A204.1 (cell line): Measurements from ENCODE around the gene AASDH.
"Not testable (repeated sequence)": the region's sequence is repeated elsewhere in the genome, so short reads cannot be mapped to it uniquely, and the experiment has no call there.

Experiments
- FAIRE-seq: peaks from 2 replicates; lab custom pipeline; 2012; peaks lifted over from hg19 to GRCh38; lab: Jason Lieb, UNC

AASDH gene

DNA sequence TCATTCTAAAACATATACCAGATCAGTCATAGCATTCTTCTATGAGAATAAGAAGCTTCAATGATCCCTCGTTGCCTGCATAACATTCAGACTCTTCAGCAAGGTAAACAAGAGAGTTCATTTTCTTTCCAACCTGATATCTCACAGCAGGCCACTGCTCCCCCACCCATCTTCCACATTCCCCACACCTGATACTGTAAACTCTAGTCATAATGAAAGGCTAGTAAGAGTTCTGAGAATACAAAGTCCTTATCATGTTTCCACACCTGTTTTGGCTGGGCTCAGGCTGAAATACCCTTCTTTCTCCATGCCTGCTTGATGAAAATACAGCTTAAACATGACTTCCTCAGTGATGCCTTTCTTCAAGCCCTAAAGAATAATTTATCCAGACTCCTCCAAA is 2.3 kb upstream of the AASDH start:
- FAIRE-seq = no peak

DNA sequence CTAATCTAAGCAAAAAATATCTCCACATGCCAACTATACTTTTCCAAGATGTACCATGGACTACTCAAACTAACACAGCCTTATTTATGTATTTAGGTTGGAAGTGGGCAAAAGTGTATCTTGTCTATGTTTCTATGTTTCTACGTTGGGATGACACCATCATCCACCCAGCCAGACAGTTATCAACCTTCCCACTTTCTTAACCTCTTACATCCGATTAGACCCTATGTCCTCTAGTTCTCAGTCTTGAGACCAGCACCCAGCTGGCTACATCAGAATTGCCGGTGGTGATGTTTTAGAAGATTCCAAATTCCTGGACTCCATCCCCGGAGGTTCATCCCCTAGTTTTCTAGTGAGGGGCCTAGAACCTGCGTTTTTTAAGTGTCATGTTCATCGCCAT is 1.0 kb upstream of the AASDH start:
- no peak for FAIRE-seq

DNA sequence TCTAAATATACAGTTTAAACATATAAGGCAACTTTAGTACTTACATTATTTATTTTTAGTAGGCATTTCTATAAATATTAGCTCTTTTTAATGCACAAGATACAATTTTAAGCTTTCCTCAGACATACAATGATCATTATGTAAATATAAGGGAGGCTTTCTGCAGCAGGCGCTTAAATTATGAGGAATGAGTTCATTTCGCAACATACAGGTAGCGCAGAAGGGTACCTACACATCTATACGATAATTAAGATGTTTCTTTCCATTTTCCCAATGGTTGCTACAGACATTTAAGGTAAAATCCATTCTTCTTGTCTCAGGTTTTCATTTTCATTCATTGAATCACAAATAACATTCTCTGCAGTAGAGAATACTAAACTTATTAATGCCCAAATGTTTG is 1.2 kb downstream of the AASDH start:
- FAIRE-seq = no peak

DNA sequence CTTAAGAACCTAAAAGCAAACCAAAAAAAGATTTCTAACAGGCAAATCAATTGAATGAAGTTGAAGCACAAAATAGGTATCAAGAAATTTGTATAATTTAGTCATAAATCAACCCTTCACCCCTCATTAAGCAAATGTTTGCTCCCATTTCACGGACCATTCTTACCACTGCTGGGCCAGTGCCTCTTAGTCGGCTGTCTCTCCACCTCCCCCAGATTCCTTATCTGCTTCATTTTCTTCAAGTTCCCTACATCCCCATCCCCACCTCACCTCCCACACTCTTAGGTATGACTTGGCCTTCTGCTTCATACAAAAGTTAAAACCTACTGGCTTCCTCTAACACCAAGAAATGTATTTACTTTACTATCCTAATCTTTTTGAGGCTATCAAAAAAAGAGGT is 11.8 kb downstream of the AASDH start:
- no peak for FAIRE-seq

DNA sequence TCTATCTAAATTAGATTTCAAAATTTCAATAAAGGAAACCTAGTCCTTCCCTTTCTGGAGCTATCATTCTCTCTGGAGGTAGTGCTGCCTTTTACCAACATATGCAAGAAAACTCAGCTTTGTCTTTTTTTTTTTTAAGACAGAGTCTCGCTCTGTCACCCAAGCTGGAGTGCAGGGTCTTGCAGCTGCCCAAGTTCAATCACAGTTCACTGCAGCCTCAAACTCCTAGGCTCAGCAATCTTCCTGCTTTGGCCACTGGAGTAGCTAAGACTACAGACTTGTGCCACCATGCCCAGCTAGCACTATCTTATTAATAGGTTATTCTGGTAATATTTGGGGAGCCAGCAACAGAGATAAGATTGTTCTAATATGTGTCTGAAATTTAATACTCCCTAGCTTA is 12.3 kb downstream of the AASDH start:
- FAIRE-seq = no peak

DNA sequence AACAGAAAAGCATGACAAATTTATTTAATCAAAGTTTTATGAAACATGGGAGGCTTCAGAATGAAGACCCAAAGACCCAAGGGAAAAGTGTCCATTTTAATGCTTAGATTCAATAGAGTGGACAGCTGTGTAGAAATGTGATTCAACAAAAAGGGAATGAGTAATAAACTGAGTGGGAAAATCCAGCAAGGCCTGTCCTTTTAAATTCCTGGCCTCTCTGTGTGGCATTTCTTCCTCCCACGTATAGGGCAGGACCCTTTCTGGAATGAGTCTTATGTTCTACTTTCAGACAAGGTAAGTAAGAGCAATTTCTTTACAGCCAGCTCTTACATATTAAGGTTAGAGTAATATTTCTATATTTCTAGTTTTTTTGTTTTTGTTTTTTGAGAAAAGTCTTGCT is 14.5 kb downstream of the AASDH start:
- no peak for FAIRE-seq

DNA sequence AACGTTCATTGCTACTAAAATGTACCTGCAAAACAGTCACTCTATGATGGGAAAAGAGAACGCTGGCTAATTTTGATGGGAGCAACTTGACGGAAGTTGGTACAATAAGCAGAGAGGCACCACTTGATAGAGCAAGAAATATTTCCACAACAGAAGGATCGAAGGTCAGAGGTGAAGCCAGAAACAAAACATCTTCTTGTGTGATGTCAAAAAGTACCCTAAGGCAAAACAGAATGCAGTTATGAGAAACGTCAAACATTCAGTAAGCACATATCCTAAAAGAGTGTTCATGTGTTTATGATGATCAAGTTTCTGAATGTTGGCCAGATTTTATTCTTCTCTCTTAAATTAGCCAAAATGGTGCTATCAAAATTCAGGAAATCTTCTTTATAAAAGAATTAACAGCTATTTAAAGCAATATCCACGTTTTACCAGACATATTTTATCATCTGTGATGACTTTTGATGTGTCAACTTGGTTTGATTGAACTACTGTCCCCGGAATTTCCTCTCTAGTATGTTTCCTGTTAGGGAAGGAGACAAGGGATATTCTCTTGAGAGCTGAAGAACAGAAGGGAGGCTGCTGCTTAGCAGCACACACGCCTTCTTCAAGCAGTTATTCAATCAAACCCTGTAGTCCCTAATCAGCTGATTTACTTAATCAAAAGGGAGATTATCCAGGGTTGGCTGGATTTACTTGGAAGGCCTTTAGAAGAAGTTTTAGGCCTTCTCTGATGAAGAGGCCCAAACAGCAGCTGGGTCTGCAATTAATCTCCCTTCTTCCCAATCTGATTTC is 15.7 kb downstream of the AASDH start:
- FAIRE-seq = no peak

DNA sequence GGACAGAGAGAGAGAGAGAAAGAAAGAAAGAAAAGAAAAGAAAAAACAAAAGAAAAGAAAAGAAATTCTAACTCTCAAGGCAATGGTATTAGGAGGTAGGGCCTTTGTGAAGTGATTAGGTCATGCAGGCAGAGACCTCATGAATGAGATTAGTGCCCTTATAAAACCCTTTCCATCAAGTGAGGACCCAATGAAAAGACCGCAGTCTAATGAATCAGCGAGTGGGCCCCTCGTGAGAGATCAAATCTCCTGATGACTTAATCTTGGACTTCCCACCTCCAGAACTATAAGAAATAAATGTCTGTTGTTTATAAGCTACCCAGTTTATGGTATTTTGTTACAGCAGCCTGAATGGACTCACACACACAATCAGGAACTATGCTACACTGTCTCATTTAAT is 16.9 kb downstream of the AASDH start:
- FAIRE-seq = no peak

DNA sequence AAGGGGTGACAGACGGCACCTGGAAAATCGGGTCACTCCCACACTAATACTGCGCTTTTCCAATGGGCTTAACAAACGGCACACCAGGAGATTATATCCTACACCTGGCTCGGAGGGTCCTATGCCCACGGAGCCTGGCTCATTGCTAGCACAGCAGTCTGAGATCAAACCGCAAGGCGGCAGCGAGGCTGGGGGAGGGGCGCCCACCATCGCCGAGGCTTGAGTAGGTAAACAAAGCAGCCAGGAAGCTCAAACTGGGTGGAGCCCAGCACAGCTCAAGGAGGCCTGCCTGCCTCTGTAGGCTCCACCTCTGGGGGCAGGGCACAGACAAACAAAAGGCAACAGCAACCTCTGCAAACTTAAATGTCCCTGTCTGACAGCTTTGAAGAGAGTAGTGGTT is 24.3 kb downstream of the AASDH start:
- FAIRE-seq = not testable (repeated sequence)

DNA sequence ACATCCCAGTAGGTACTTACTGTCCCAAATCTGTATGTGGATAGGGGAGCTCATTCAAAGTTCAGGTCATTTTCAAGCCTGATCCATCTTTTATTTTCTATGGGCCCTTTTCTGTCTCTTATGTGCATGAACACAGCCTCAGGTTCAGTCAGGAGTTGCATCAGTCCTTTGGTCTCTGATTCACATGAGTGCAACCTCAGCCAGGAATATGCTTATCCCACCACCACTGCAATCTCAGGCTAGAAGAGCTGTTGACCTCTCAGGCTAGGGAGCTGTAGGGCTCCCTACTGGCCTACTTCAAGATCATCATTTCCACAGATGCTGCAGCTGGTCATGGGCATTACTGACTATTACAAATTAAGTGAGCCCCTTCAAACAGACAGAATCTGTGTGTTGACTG is 27.2 kb downstream of the AASDH start:
- FAIRE-seq = no peak

DNA sequence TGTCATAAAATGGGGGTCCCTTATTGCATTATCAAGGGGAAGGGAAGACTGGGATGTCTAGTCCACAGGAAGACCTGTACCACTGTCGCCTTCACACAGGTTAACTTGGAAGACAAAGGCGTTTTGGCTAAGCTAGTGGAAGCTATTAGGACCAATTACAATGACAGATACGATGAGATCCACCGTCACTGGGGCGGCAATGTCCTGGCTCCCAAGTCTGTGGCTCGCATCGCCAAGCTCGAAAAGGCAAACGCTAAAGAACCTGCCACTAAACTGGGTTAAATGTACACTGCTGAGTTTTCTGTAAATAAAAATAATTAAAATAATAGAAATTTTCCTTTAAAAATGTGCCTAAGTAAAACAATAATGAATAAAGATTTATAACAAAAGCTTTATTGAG is 30.6 kb downstream of the AASDH start:
- FAIRE-seq = no peak

DNA sequence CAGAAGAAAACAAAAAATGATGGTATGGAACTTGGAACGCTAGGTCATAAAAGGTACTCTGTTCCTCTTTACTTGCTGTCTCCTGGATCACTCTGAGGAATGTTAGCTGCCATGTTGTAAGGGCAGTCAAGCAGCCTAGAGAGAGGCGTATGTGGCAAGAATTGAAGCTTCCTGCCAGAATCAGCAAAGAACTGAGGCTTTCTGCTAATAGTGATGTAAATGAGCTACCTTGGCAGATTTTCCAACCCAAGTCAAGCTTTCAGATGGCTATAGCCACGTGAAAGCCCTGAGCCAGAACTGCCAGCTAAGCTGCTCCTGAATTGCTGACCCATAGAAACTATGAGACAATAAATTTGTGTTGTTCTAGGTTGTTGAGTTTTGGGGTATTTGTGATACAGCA is 38.7 kb downstream of the AASDH start:
- no peak for FAIRE-seq

DNA sequence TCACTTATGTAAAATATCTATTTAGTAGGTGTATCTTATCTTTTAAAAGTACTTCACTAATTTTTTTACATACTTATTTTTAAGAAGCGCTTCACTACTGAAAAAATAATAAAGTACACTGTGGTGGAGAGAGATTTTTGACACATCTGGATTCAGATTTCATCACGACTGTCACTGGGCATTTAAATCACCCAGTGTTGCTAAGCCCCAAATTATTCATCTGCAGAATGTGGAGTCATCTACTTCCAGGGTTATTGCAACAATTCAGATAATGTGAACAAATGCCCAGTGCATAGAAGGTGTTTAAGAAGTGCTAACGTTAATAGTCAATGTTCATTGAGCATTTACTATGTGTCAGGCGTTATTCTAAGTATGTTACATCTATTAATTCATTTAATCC is 41.8 kb downstream of the AASDH start:
- FAIRE-seq = no peak

DNA sequence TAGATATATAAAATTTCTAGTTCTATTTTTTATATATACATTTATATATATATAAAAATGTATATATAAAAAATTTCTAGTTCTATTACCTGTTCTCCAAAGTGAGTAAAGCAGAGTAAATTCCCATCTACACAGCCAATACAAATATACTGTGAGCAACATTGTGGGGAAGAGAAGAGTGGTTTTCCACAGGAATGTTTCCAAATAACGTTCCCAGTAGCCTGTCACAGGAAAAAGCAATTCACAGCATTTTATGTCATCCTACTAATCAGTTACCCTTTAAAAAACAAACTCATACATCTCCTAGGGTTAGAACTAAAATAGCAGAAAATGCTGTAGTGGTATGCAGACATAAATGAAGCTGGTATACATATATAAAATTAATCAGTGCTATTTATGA is 44.5 kb downstream of the AASDH start:
- FAIRE-seq = no peak

DNA sequence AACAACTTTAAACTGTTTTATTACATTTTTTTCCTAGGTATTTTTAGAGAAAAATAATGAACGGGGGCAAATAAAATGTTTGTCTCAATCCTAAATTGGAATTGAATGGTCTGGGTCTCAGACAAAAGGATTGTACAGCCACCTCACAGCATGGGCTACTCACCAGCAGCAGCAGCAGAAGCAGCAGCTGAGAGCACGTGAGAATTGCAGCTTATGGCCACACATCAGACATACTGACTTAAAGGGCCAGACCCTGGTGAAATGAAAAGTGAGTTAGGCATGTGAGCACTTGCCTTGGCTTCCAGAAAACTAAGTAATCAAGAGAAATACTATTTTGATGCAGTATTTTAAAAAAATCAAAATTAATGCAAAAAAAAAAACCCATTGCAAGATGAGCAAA is 56.6 kb downstream of the AASDH start:
- no peak for FAIRE-seq

DNA sequence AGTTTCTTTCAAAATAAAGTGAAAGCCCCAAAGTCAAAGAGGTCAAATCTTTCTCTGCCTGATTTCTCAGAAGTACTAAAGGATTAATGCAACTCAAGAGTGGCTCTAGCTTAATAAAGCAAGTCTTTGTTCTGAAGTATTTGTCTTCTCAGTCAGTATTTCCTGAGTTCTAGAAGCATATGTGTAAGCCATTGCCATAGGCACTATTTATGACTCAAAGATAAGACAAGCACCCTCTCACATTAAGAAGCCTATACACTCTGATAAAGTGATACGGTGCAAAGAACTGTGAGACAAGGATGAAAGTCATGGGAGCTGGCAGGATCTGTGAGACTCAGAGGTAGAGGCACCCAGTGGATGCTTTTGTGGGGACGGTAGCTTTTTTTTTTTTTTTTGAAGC is 60.9 kb downstream of the AASDH start:
- FAIRE-seq = no peak

DNA sequence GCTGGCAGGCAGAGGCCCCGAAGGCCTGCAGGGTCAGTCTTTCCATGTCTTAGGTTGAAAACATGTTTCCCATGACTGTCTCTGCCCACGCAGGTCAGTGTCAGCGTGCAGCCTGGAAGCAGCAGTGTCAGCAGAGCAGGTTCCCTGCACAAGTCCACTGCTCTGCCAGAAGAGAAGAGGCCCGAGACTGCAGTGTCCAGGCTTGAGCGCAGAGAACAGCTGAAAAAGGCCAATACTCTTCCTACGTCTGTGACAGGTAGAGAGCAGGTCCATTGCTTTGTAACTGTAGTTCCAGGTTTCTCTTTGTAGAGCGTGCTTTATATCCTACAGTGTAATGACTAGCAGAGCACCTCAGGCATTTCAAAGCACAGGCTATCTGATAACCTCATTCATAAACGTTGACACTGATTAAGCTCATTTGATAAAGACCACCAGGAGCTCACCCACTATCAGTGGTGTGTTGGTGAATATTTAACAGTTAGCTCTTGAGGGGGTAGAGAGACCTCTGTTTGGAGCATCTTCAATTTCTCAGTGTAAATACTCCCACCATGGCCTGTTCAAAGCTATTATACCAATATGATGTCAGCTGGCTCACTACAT is 63.2 kb downstream of the AASDH start:
- FAIRE-seq = no peak

DNA sequence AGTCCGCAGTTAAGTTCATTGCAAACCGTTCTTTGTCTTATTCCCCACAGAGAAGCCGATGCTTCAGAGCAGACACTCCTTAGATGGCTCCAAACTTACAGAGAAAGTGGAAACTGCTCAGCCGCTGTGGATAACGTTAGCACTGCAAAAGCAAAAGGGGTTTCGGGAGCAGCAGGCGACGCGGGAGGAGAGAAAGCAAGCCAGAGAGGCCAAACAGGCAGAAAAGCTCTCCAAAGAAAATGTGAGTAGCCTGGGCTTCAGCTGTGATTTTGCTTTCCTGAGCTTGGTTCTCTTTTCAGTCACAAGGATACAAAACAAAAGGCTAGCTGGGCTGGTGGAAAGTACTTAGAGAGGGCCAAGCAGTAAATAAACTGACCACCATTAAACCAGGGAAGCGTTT is 64.0 kb downstream of the AASDH start:
- FAIRE-seq = no peak

DNA sequence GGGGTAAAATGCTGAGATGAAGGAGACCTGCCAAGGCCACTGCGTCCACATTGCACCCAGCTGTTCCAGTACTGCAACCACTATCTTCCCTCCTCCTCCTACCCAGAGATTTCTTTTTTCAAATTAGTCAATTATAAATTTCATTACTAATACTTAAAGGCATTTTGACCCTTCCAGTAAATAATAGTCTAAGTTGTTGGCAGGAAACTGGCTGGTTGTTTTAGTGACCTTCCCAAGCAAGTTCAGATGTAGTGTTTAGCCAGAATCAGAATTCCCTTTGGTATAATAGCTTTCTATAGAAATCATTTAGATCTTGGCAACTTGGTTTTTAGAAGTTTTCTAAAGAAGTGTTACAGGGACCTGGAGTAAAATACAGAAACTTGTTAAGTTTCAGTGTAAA is 66.0 kb downstream of the AASDH start:
- no peak for FAIRE-seq

DNA sequence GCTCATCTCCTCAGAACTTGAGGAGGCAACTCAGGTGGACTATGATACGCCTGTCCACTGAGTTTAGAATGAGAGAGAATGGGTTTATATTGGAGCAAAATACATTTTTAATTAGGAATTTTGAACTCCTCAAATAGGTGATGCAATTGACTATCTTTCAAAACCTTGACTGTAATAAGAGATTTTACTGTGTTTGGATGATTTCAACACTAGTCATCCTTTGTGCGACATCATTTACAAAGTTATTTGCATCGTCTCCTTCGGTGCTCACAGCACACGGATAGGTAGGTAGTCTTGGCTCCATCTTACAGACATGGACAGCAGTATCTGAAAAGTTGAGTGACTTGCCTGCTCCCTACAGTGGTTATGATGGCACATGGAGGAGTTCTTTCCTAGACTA is 67.0 kb downstream of the AASDH start:
- FAIRE-seq = no peak

DNA sequence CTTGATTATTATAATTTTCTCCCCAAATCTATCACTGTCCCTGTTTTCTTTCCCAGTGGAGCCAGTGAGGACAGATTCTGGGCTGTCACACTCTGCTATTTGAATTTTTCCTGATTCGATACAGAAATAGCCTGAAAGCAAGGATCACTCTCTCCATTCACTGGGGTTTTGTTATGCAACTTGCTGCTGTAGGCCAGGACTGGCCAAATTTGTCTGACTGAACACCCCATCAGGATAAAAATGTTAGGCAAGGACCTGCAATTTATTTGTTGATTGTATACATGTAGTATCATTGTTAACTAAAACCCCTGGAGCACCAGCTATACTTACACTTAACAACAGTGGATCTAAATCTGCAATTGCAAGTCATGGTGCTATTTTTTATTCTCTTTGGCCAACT is 68.7 kb downstream of the AASDH start:
- no peak for FAIRE-seq

DNA sequence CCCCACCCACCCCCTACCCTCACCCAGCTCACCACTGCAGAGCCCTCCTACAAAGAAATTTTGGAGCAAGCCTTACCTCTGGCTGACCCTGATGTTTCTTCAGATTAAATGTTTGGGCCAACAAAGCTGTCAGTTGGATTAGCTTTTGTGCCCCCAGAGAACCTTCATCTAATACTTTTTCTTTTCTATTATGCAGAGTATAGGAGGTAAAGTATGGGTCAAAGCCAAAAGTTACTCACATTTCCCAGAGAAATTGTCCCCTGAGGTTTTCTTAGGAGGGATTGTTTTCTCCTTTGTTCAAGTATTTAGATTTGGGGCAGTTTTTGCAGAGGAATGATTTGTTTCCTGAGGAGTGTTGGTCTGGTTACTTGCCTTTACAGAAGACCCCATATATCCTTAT is 69.5 kb downstream of the AASDH start:
- FAIRE-seq = no peak

DNA sequence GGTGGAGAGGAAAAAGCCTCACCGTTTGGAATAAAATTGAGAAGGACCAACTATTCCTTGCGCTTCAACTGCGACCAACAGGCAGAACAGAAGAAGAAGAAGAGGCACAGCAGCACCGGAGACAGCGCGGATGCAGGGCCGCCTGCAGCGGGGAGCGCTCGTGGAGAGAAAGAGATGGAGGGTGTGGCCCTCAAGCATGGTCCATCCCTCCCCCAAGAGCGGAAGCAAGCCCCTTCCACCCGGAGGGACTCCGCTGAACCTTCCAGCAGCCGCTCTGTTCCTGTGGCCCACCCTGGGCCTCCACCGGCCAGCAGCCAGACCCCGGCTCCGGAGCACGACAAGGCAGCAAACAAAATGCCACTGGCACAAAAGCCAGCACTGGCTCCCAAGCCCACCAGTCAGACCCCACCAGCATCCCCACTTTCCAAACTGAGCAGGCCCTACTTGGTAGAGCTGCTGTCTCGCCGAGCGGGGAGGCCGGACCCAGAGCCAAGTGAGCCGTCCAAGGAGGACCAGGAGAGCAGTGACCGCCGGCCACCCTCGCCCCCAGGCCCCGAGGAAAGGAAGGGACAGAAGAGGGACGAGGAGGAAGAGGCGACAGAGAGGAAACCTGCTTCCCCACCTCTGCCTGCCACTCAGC is 71.2 kb downstream of the AASDH start:
- FAIRE-seq = no peak

DNA sequence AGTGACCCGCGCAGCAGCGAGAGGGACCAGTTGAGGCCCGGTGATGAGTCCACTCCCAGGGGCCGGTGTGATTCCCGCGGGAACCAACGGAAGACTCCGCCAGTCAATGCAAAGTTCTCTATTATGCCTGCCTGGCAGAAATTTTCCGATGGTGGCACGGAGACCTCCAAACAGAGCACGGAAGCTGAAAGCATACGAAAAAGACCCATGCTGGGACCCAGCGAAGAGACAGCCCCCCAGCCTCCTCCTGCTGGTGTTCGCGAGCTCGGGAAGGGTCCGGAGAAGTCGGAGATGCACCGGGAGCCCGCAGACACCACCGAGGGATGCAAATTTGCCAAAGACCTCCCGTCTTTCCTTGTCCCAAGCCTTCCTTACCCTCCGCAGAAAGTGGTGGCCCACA is 71.7 kb downstream of the AASDH start:
- FAIRE-seq = no peak
